ENCODE measurements around the gene TCEANC.
"Not testable (repeated sequence)": the region's sequence is repeated elsewhere in the genome, so short reads cannot be mapped to it uniquely, and the experiment has no call there.

The TCEANC gene

GRCh38 chrX:13638826-13639225 is 14.1 kb upstream of the TCEANC start:
- Histone ChIP-seq H3K36me3 (ENCODE audit: control insufficient read depth in 2 of 2, insufficient read depth in 2 of 2, low read length in 2 of 2) (no peaks in the 10 kb centered on the region), H3K9ac (ENCODE audit: low read length in 2 of 2) (no peak overlapping the region), H3K4me1 (ENCODE audit: control insufficient read depth, insufficient read depth, low read length) (no peaks in the 10 kb centered on the region), H3K4me3 (ENCODE audit: low read length in 2 of 2) (no peak overlapping the region), H3K27me3 (ENCODE audit: control insufficient read depth in 1 of 2, insufficient read depth in 2 of 2, low read length in 2 of 2) (peaks cover 0 to 22% of the 10 kb centered on the region in 2 donors), H3K9me3 (ENCODE audit: control insufficient read depth in 2 of 2, low read length in 2 of 2) (peaks cover 0 to 15% of the 10 kb centered on the region in 2 donors), H3K27ac (ENCODE audit: low read length) (no peak overlapping the region)

GRCh38 chrX:13641684-13642083 is 11.3 kb upstream of the TCEANC start:
- not testable (repeated sequence) for H3K36me3 ChIP-seq (ENCODE audit: control insufficient read depth in 2 of 2, insufficient read depth in 2 of 2, low read length in 2 of 2); H3K9me3 ChIP-seq (ENCODE audit: control insufficient read depth in 2 of 2, low read length in 2 of 2); H3K4me1 ChIP-seq (ENCODE audit: control insufficient read depth, insufficient read depth, low read length); H3K9ac ChIP-seq (ENCODE audit: low read length in 2 of 2); H3K27ac ChIP-seq (ENCODE audit: low read length); H3K4me3 ChIP-seq (ENCODE audit: low read length in 2 of 2)
- H3K27me3 ChIP-seq (ENCODE audit: control insufficient read depth in 1 of 2, insufficient read depth in 2 of 2, low read length in 2 of 2): peaks cover 0 to 12% of the 10 kb centered on the region in 2 donors

DNA sequence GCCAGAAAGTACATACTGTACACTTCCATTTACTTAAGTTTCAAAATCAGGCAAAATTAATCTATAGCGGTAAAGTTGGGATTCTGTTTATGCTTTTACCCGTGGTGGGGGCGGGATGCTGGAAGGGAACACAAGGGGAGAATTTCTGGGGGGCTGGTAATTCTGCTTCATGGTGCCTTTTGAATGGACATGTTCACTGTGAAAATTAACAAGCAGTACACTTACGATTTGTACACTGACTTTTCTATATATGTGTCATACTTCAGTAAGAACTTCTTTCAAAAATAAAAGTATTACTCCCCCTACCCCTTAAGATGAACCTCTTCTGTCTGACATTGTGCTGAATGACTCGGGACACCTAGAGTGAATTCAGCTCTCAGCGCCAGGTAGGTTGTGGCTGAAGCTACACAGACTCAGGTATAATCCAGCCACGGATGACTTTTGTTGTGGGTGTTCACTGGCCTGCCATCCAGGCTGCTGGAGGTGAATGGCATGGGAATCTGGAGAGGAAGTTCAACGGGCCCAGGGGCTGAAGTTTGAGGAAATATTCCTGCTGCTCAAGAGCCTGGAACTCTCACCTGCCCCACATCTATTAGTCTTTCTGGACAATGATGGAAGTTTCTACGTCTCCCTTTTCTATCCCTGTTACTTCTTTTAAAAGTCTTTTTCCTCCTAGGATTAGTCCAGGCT is 7.3 kb upstream of the TCEANC start:
- peaks cover 0 to 9% of the 10 kb centered on the region in 2 donors for H3K27me3 ChIP-seq (ENCODE audit: control insufficient read depth in 1 of 2, insufficient read depth in 2 of 2, low read length in 2 of 2)

DNA sequence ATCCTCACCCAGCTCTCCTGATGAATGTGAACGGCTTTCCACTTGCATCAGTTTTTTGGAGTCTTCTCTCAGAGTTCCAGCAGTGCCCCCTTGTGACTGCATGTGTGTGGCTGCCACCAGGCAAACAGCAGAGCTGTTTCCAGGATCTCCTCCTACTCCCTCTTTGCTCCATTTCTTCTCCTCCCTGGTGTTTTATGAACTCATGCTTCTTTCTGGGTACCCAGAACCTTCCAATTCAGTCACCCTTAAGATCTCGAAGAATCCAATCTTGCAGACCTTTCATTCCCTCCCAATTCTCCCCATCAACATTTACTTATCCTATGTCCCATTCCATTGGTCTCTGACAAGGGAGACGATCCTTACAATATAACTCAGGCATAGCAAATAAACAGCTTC is 6.8 kb upstream of the TCEANC start:
- Histone ChIP-seq H3K36me3 (ENCODE audit: control insufficient read depth in 2 of 2, insufficient read depth in 2 of 2, low read length in 2 of 2) (no peaks in the 10 kb centered on the region), H3K27me3 (ENCODE audit: control insufficient read depth in 1 of 2, insufficient read depth in 2 of 2, low read length in 2 of 2) (peaks cover 0 to 9% of the 10 kb centered on the region in 2 donors), H3K4me1 (ENCODE audit: control insufficient read depth, insufficient read depth, low read length) (peaks cover 2% of the 10 kb centered on the region), H3K9me3 (ENCODE audit: control insufficient read depth in 2 of 2, low read length in 2 of 2) (no peaks in the 10 kb centered on the region), H3K9ac (ENCODE audit: low read length in 2 of 2) (no peak overlapping the region), H3K27ac (ENCODE audit: low read length) (no peak overlapping the region), H3K4me3 (ENCODE audit: low read length in 2 of 2) (no peak overlapping the region)

More for the DNA sequence above, 7.3 kb upstream of the TCEANC start:
- no peak overlapping the region for H3K4me3 ChIP-seq (ENCODE audit: low read length in 2 of 2)
- H3K9ac ChIP-seq (ENCODE audit: low read length in 2 of 2): no peak overlapping the region
- no peaks in the 10 kb centered on the region for H3K9me3 ChIP-seq (ENCODE audit: control insufficient read depth in 2 of 2, low read length in 2 of 2)
- H3K27ac ChIP-seq (ENCODE audit: low read length): no peak overlapping the region
- H3K36me3 ChIP-seq (ENCODE audit: control insufficient read depth in 2 of 2, insufficient read depth in 2 of 2, low read length in 2 of 2): no peaks in the 10 kb centered on the region
- peaks cover 2% of the 10 kb centered on the region for H3K4me1 ChIP-seq (ENCODE audit: control insufficient read depth, insufficient read depth, low read length)

- Histone ChIP-seq H3K4me3 (ENCODE audit: low read length in 2 of 2) (peak overlapping the region in 1 of 2 donors; percentile 36), H3K9me3 (ENCODE audit: control insufficient read depth in 2 of 2, low read length in 2 of 2) (no peaks in the 10 kb centered on the region), H3K9ac (ENCODE audit: low read length in 2 of 2) (peak overlapping the region in 1 of 2 donors; percentile 28), H3K27ac (ENCODE audit: low read length) (no peak overlapping the region), H3K36me3 (ENCODE audit: control insufficient read depth in 2 of 2, insufficient read depth in 2 of 2, low read length in 2 of 2) (no peaks in the 10 kb centered on the region), H3K4me1 (ENCODE audit: control insufficient read depth, insufficient read depth, low read length) (peaks cover 8% of the 10 kb centered on the region), H3K27me3 (ENCODE audit: control insufficient read depth in 1 of 2, insufficient read depth in 2 of 2, low read length in 2 of 2) (peaks cover 0 to 9% of the 10 kb centered on the region in 2 donors)
Observed at GRCh38 chrX:13647709-13648212, 5.2 kb upstream of the TCEANC start.

DNA sequence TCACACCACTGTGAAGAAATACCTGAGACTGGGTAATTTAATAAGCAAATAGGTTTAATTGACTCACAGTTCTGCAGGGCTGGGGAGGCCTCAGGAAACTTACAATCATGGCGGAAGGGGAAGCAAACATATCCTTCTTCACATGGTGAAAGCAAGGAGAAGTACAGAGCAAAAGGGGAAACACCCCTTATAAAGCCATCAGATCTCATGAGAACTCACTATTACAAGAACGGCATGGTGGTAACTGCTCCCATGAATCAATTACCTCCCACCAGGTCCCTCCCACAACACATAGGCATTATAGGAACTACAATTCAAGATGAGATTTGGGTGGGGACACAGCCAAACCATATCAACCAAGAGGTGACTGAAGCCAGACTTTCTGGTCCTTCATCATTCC is 4.6 kb upstream of the TCEANC start:
- not testable (repeated sequence) for H3K27ac ChIP-seq (ENCODE audit: low read length); H3K36me3 ChIP-seq (ENCODE audit: control insufficient read depth in 2 of 2, insufficient read depth in 2 of 2, low read length in 2 of 2); H3K9me3 ChIP-seq (ENCODE audit: control insufficient read depth in 2 of 2, low read length in 2 of 2); H3K27me3 ChIP-seq (ENCODE audit: control insufficient read depth in 1 of 2, insufficient read depth in 2 of 2, low read length in 2 of 2); H3K4me3 ChIP-seq (ENCODE audit: low read length in 2 of 2); H3K9ac ChIP-seq (ENCODE audit: low read length in 2 of 2)
- H3K4me1 ChIP-seq (ENCODE audit: control insufficient read depth, insufficient read depth, low read length): peaks cover 10% of the 10 kb centered on the region

- H3K9ac ChIP-seq (ENCODE audit: low read length in 2 of 2): no peak overlapping the region
- H3K9me3 ChIP-seq (ENCODE audit: control insufficient read depth in 2 of 2, low read length in 2 of 2): no peaks in the 10 kb centered on the region
- H3K4me1 ChIP-seq (ENCODE audit: control insufficient read depth, insufficient read depth, low read length): peaks cover 18% of the 10 kb centered on the region
- no peaks in the 10 kb centered on the region for H3K36me3 ChIP-seq (ENCODE audit: control insufficient read depth in 2 of 2, insufficient read depth in 2 of 2, low read length in 2 of 2)
- no peak overlapping the region for H3K4me3 ChIP-seq (ENCODE audit: low read length in 2 of 2)
- no peak overlapping the region for H3K27ac ChIP-seq (ENCODE audit: low read length)
- peaks cover 0 to 9% of the 10 kb centered on the region in 2 donors for H3K27me3 ChIP-seq (ENCODE audit: control insufficient read depth in 1 of 2, insufficient read depth in 2 of 2, low read length in 2 of 2)
Observed at GRCh38 chrX:13649838-13650237, 3.1 kb upstream of the TCEANC start.

GRCh38 chrX:13650318-13650717 is 2.6 kb upstream of the TCEANC start:
- no peak overlapping the region for H3K9ac ChIP-seq (ENCODE audit: low read length in 2 of 2)
- no peak overlapping the region for H3K27ac ChIP-seq (ENCODE audit: low read length)

DNA sequence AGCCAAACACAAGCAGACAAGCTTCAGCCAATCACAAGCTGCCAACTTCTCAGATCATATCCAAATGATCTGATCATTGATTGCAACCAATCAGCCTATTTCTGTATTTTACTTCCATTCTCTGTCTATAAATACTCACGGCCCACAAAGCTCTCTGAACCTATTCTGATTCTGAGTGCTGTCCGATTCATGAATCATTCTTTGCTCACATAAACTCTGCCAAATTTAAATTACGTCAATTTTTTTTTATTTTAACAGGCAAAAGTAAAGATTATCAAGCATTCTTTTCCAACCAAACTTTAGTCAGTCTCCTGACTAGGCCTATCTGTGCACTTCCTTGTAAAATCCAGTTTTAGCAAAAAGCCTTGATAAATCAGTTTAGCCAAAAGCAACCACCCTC is 1.8 kb upstream of the TCEANC start:
- no peak overlapping the region for H3K9ac ChIP-seq (ENCODE audit: low read length in 2 of 2)
- no peaks in the 10 kb centered on the region for H3K9me3 ChIP-seq (ENCODE audit: control insufficient read depth in 2 of 2, low read length in 2 of 2)
- peaks cover 18% of the 10 kb centered on the region for H3K4me1 ChIP-seq (ENCODE audit: control insufficient read depth, insufficient read depth, low read length)
- no peaks in the 10 kb centered on the region for H3K36me3 ChIP-seq (ENCODE audit: control insufficient read depth in 2 of 2, insufficient read depth in 2 of 2, low read length in 2 of 2)
- no peak overlapping the region for H3K4me3 ChIP-seq (ENCODE audit: low read length in 2 of 2)
- no peak overlapping the region for H3K27ac ChIP-seq (ENCODE audit: low read length)
- H3K27me3 ChIP-seq (ENCODE audit: control insufficient read depth in 1 of 2, insufficient read depth in 2 of 2, low read length in 2 of 2): peaks cover 0 to 9% of the 10 kb centered on the region in 2 donors

More at GRCh38 chrX:13650318-13650717, 2.6 kb upstream of the TCEANC start:
- Histone ChIP-seq H3K27me3 (ENCODE audit: control insufficient read depth in 1 of 2, insufficient read depth in 2 of 2, low read length in 2 of 2) (peaks cover 0 to 9% of the 10 kb centered on the region in 2 donors), H3K4me3 (ENCODE audit: low read length in 2 of 2) (no peak overlapping the region), H3K4me1 (ENCODE audit: control insufficient read depth, insufficient read depth, low read length) (peaks cover 18% of the 10 kb centered on the region), H3K9me3 (ENCODE audit: control insufficient read depth in 2 of 2, low read length in 2 of 2) (no peaks in the 10 kb centered on the region), H3K36me3 (ENCODE audit: control insufficient read depth in 2 of 2, insufficient read depth in 2 of 2, low read length in 2 of 2) (no peaks in the 10 kb centered on the region)

DNA sequence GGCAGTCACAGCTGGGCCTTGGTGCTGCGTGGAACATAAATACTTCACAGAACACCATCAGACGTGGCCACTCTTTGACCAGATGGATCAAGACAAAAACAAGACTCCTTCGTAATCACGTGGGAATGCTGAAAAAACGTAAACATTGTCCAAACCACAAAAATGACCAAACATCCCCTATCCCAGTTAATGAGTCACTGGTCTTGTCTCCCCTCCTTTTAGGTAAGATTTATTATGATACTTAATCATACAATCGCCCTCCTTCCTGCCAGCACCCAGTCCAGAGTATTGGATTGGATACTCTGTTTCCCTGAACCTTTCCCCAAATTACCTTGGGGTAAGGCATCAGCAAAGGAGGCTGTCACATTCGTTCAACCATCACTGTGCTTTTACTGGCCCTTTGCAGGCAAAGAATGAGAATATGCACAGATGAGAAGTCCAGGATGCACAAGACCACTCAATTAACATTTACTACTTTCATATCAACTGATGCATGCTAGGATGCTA is 601 bp upstream of the TCEANC start:
- no peaks in the 10 kb centered on the region for H3K36me3 ChIP-seq (ENCODE audit: control insufficient read depth in 2 of 2, insufficient read depth in 2 of 2, low read length in 2 of 2)
- peaks cover 18% of the 10 kb centered on the region for H3K4me1 ChIP-seq (ENCODE audit: control insufficient read depth, insufficient read depth, low read length)
- peak overlapping the region; percentile 93 for H3K27ac ChIP-seq (ENCODE audit: low read length)
- H3K9ac ChIP-seq (ENCODE audit: low read length in 2 of 2): peak overlapping the region; percentile 73 to 86
- peaks cover 0 to 4% of the 10 kb centered on the region in 2 donors for H3K27me3 ChIP-seq (ENCODE audit: control insufficient read depth in 1 of 2, insufficient read depth in 2 of 2, low read length in 2 of 2)
- H3K9me3 ChIP-seq (ENCODE audit: control insufficient read depth in 2 of 2, low read length in 2 of 2): no peaks in the 10 kb centered on the region
- peak overlapping the region; percentile 83 to 92 for H3K4me3 ChIP-seq (ENCODE audit: low read length in 2 of 2)

DNA sequence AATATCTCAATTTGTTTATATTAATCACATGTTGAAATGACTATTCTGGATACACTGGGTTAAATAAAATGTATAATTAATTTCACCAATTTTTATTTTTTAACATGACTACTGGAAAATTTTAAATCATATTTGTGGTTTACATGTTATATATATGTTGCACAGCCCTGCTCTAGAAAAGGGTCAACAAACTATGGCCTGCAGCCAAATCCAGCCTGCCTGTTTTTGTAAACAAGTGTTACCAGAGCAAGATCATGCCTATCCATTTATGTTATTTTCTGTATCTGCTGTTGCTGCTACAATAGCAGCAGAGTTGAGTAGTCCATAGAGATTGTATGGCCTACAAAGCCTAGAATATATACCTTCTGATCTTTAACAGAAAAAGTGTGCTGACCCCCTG is 1.2 kb downstream of the TCEANC start:
- no peaks in the 10 kb centered on the region for H3K27me3 ChIP-seq (ENCODE audit: control insufficient read depth in 1 of 2, insufficient read depth in 2 of 2, low read length in 2 of 2)
- H3K9ac ChIP-seq (ENCODE audit: low read length in 2 of 2): no peak overlapping the region
- no peaks in the 10 kb centered on the region for H3K36me3 ChIP-seq (ENCODE audit: control insufficient read depth in 2 of 2, insufficient read depth in 2 of 2, low read length in 2 of 2)
- H3K4me3 ChIP-seq (ENCODE audit: low read length in 2 of 2): peak overlapping the region; percentile 81 to 92
- peak overlapping the region; percentile 93 for H3K27ac ChIP-seq (ENCODE audit: low read length)
- H3K9me3 ChIP-seq (ENCODE audit: control insufficient read depth in 2 of 2, low read length in 2 of 2): no peaks in the 10 kb centered on the region
- H3K4me1 ChIP-seq (ENCODE audit: control insufficient read depth, insufficient read depth, low read length): peaks cover 19% of the 10 kb centered on the region
